ENCODE data around the gene EXOC6B. TPM values are rescaled to one million over a fixed set of nuclear protein-coding genes. Genes with fewer than 3 reads are reported as not detected.

EXOC6B gene
- total RNA-seq, 6 experiments from 2014 or later = 7.8 to 15.1 (median 9.1) TPM

GRCh38 chr2:72263776-72264060, 562.1 kb downstream of the EXOC6B start:
- Histone ChIP-seq H3K27me3 (no peaks in the 10 kb centered on the region), H3K27ac (no peak overlapping the region), H3K4me3 (no peak overlapping the region), H3K36me3 (no peaks in the 10 kb centered on the region), H3K4me1 (no peaks in the 10 kb centered on the region), H3K9me3 (no peaks in the 10 kb centered on the region)
- ATAC-seq (no peak), DNase-seq (no peak)
- intact Hi-C loops (cut with DNase I) = no loop called here
- no peak for TF ChIP-seq POLR2A (IDR thresholded peaks at IDR 0.05)
- no peak for TF ChIP-seq CTCF (IDR thresholded peaks at IDR 0.05)

- Histone ChIP-seq H3K27ac (no peak overlapping the region), H3K4me3 (no peak overlapping the region), H3K27me3 (no peaks in the 10 kb centered on the region), H3K4me1 (no peaks in the 10 kb centered on the region), H3K9me3 (no peaks in the 10 kb centered on the region), H3K36me3 (no peaks in the 10 kb centered on the region)
- DNase-seq = no peak
- intact Hi-C loops (cut with DNase I) = no loop called here
- no peak for ATAC-seq
- TF ChIP-seq CTCF (IDR thresholded peaks at IDR 0.05) (no peak), POLR2A (IDR thresholded peaks at IDR 0.05) (no peak)
- 81% methylated on average over 2 of the region's 4 CpGs for WGBS (ENCODE audit: insufficient coverage, low coverage, low lambda C conversion rate, missing lambda C conversion rate)
Measured at GRCh38 chr2:72263043-72263775, 562.6 kb downstream of the EXOC6B start.

GRCh38 chr2:72261076-72261475, 564.8 kb downstream of the EXOC6B start:
- H3K4me3 ChIP-seq = no peak overlapping the region
- DNase-seq (no peak), ATAC-seq (no peak)
- TF ChIP-seq POLR2A (IDR thresholded peaks at IDR 0.05) (no peak), CTCF (IDR thresholded peaks at IDR 0.05) (no peak)
- intact Hi-C loops (cut with DNase I) = no loop called here
- no peaks in the 10 kb centered on the region for H3K27me3 ChIP-seq
- no peaks in the 10 kb centered on the region for H3K9me3 ChIP-seq
- no peaks in the 10 kb centered on the region for H3K36me3 ChIP-seq
- no peaks in the 10 kb centered on the region for H3K4me1 ChIP-seq
- H3K27ac ChIP-seq = no peak overlapping the region
- 39% methylated on average over 2 of the region's 2 CpGs for WGBS (ENCODE audit: insufficient coverage, low coverage, low lambda C conversion rate, missing lambda C conversion rate)

DNA sequence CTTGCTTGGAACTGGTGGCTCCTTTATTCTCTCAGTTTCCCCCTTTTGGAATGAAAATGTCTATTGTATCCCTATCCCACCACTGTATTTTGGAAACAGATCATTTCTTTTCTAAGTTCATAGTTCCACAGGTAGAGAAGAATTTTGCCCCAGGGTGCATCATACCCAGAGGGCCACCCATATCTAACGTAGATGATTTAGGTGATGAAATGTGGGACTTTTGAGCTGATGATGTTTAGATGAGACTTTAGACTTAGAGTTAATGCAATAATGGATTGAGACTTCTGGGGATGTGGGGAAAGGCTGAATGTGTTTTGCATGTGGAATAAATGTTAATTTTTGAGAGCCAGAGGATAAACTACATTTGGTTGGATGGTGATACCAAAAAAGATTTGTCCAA, 570.3 kb downstream of the EXOC6B start:
- no peak for TF ChIP-seq POLR2A (IDR thresholded peaks at IDR 0.05)
- no peak for TF ChIP-seq CTCF (IDR thresholded peaks at IDR 0.05)
- intact Hi-C loops (cut with DNase I) = no loop called here
- Histone ChIP-seq H3K36me3 (no peaks in the 10 kb centered on the region), H3K27me3 (no peaks in the 10 kb centered on the region), H3K4me3 (no peak overlapping the region), H3K27ac (no peak overlapping the region), H3K9me3 (no peaks in the 10 kb centered on the region), H3K4me1 (no peaks in the 10 kb centered on the region)
- DNase-seq (no peak), ATAC-seq (no peak)
- WGBS (ENCODE audit: insufficient coverage, low coverage, low lambda C conversion rate, missing lambda C conversion rate) = 60% methylated on average over 1 of the region's 1 CpG
